CD14-positive monocyte (primary cell): Measurements from ENCODE around the gene LZTR1. TPM values are rescaled to one million over a fixed set of nuclear protein-coding genes. Genes with fewer than 3 reads are reported as not detected.

Experiments used
- DNase-seq, 3 donors: peaks; one replicate each; pipeline ENCODE4 v3.0.0-alpha.2; 2011 to 2022
- H2AFZ ChIP-seq: 2 replicates; pipeline ENCODE4 v1.6.0; 2012; ENCODE audit warnings: mild to moderate bottlenecking, low read depth, low read length, inconsistent platforms; ENCODE audit not compliant: insufficient read depth, poor library complexity, severe bottlenecking
- H3K27ac ChIP-seq, 2 donors: 1 replicate in 1 of 2; 2 replicates in 1 of 2; pipeline ENCODE4 v1.5.1; 2012 to 2013; ENCODE audit warnings: low read length in 2 of 2, control low read depth in 1 of 2, inconsistent platforms in 1 of 2, low read depth in 1 of 2, mild to moderate bottlenecking in 1 of 2
- H3K27me3 ChIP-seq, 2 donors: one replicate each; pipeline versions ENCODE4 v1.6.0 to v1.6.1; 2011 to 2013; ENCODE audit warnings: low read length in 2 of 2; ENCODE audit not compliant: control insufficient read depth in 2 of 2, insufficient read depth in 2 of 2
- H3K36me3 ChIP-seq, 2 donors: replicated peaks in 1 of 2; 1 replicate in 1 of 2; 2 replicates in 1 of 2; pipeline versions ENCODE4 v1.5.1 to v1.6.1; 2012 to 2013; ENCODE audit warnings: low read length in 2 of 2, control low read depth in 1 of 2, inconsistent platforms in 1 of 2, mild to moderate bottlenecking in 1 of 2; ENCODE audit not compliant: insufficient read depth in 2 of 2, control insufficient read depth in 1 of 2
- H3K4me1 ChIP-seq, 2 donors: 1 replicate in 1 of 2; 2 replicates in 1 of 2; pipeline versions ENCODE4 v1.5.1 to v1.6.1; 2012 to 2013; ENCODE audit warnings: low read length in 2 of 2, control low read depth in 1 of 2, inconsistent platforms in 1 of 2, mild to moderate bottlenecking in 1 of 2, moderate library complexity in 1 of 2; ENCODE audit not compliant: insufficient read depth in 2 of 2, control insufficient read depth in 1 of 2
- H3K4me2 ChIP-seq: replicated peaks from 2 replicates; pipeline ENCODE3; 2012; ENCODE audit warnings: low read length, moderate library complexity, mild to moderate bottlenecking; ENCODE audit not compliant: poor library complexity, severe bottlenecking; ENCODE audit errors: extremely low read depth
- H3K4me3 ChIP-seq, 3 experiments: fragments of 200-600 bp in 1 of 3; sonication (generic) in 1 of 3; replicated peaks in 1 of 3; 1 replicate in 2 of 3; 2 replicates in 1 of 3; pipeline ENCODE4 v1.5.1; 2011 to 2013; ENCODE audit warnings: low read length in 3 of 3, mild to moderate bottlenecking in 3 of 3, control low read depth in 2 of 3, low read depth in 2 of 3, inconsistent platforms in 1 of 3, moderate library complexity in 1 of 3
- H3K79me2 ChIP-seq: 2 replicates; pipeline ENCODE4 v1.6.0; 2012; ENCODE audit warnings: mild to moderate bottlenecking, control low read depth, inconsistent platforms, low read length, moderate library complexity; ENCODE audit not compliant: insufficient read depth
- H3K9ac ChIP-seq: 2 replicates; pipeline ENCODE4 v1.6.0; 2017; ENCODE audit warnings: low read length, mild to moderate bottlenecking; ENCODE audit not compliant: insufficient read depth, poor library complexity, severe bottlenecking
- H3K9me3 ChIP-seq, 2 donors: replicated peaks in 1 of 2; 1 replicate in 1 of 2; 2 replicates in 1 of 2; pipeline versions ENCODE4 v1.5.1 to v1.6.1; 2012 to 2013; ENCODE audit warnings: low read length in 2 of 2, control low read depth in 1 of 2; ENCODE audit not compliant: control insufficient read depth in 1 of 2, insufficient read depth in 1 of 2
- H4K20me1 ChIP-seq: 2 replicates; pipeline ENCODE4 v1.6.0; 2012; ENCODE audit warnings: mild to moderate bottlenecking, low read length, control low read depth, moderate library complexity; ENCODE audit not compliant: insufficient read depth
- H3K27ac Mint-ChIP-seq, 7 donors: one replicate each; pipeline ENCODE4 v1.8.0; 2020; ENCODE audit warnings: mild to moderate bottlenecking in 7 of 7, mixed read lengths in 7 of 7, moderate library complexity in 6 of 7, inconsistent platforms in 2 of 7
- H3K27me3 Mint-ChIP-seq, 3 donors: one replicate each; pipeline ENCODE4 v1.8.0; 2021 to 2022; ENCODE audit warnings: low read depth in 3 of 3, mild to moderate bottlenecking in 3 of 3, mixed read lengths in 3 of 3, moderate library complexity in 3 of 3, inconsistent platforms in 1 of 3
- H3K36me3 Mint-ChIP-seq, 2 donors: one replicate each; pipeline ENCODE4 v1.8.0; 2020; ENCODE audit warnings: mixed read lengths in 2 of 2, inconsistent platforms in 1 of 2, mild to moderate bottlenecking in 1 of 2
- H3K4me1 Mint-ChIP-seq: one replicate; pipeline ENCODE4 v1.8.0; 2020; ENCODE audit warnings: mild to moderate bottlenecking, mixed read lengths
- H3K4me3 Mint-ChIP-seq, 2 donors: one replicate each; pipeline ENCODE4 v1.8.0; 2020; ENCODE audit warnings: mild to moderate bottlenecking in 2 of 2, mixed read lengths in 2 of 2, moderate library complexity in 1 of 2
- H3K9me3 Mint-ChIP-seq, 7 donors: one replicate each; pipeline ENCODE4 v1.8.0; 2020 to 2022; ENCODE audit warnings: mixed read lengths in 7 of 7, mild to moderate bottlenecking in 6 of 7, moderate library complexity in 6 of 7, inconsistent platforms in 2 of 7
- CTCF ChIP-seq: fragments of 200-600 bp; IDR thresholded peaks from one replicate; pipeline ENCODE4 v1.8.0; 2022; ENCODE audit warnings: antibody characterized with exemption, mild to moderate bottlenecking
- WGBS: methylation state at CpG from one replicate; pipeline ENCODE4 v1.1.5; 2013; ENCODE audit warnings: missing lambda C conversion rate; ENCODE audit not compliant: insufficient coverage; 5-methylcytosine and 5-hydroxymethylcytosine counted together
- intact Hi-C, 2 donors: fragments of 100-400 bp; cut with micrococcal nuclease; formaldehyde crosslinking; loops; one replicate each; pipeline versions ENCODE4 v1.15.0 to v1.15.1; 2023
- polyA plus RNA-seq, 3 donors: library from polyadenylated mRNA; depleted of rRNA in 1 of 3; unstranded in 2 of 3; stranded (reverse) in 1 of 3; fragments of 300-500 nt in 2 of 3; fragments of >200 nt in 1 of 3; fragmentation: Illumina TruSeq in 2 of 3; gene quantifications; 1 replicate in 2 of 3; 2 replicates in 1 of 3; pipeline ENCODE4 v1.2.3, GENCODE V29; 2012 to 2021

Gene LZTR1
- polyA plus RNA-seq, 3 donors, result 7.1 to 63.3 (median 11.5) TPM

DNA sequence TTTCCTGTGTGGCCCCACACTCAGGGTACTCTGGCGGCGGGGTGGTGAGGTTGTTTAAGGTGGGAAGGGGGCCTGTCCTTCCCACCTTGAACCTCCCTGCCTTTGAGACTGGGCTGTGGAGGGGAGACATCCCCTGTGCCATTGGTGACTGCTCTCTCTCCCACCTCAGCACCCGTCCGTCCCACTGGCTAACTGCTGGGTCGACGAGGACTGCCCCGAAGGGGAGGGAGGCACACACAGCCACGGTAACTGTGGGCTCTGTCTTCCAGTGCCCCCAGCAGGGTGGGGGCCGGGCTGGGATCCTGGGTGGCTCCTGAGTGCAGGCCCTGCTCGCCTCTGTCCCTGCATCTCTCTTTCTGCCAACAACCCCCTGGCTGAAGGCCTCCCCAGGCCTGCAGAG lies 40.4 kb downstream of the LZTR1 start:
- no peak overlapping the region for H3K4me3 Mint-ChIP-seq
- no peak overlapping the region for H3K9ac ChIP-seq
- H3K27me3 ChIP-seq, result no peaks in the 10 kb centered on the region
- no peak overlapping the region for H3K4me2 ChIP-seq
- no peak overlapping the region for H3K4me3 ChIP-seq
- peaks cover 0 to 3% (median 0%) of the 10 kb centered on the region in 7 donors for H3K9me3 Mint-ChIP-seq
- H3K4me1 Mint-ChIP-seq, result no peaks in the 10 kb centered on the region
- no peaks in the 10 kb centered on the region for H3K36me3 Mint-ChIP-seq
- no peaks in the 10 kb centered on the region for H3K9me3 ChIP-seq
- H3K36me3 ChIP-seq, result no peaks in the 10 kb centered on the region
- H3K27me3 Mint-ChIP-seq, result peaks cover 5 to 9% (median 8%) of the 10 kb centered on the region in 3 donors
- intact Hi-C loops, result loop anchor here in 1 of 2 donors (10.0 kb wide), 1 partner anchor 58 kb away; the partner anchor contains the start of gene AIFM3
- H3K27ac ChIP-seq, result no peak overlapping the region
- no peaks in the 10 kb centered on the region for H3K79me2 ChIP-seq
- no peaks in the 10 kb centered on the region for H3K4me1 ChIP-seq
- no peaks in the 10 kb centered on the region for H4K20me1 ChIP-seq
- H2AFZ ChIP-seq, result no peak overlapping the region
- H3K27ac Mint-ChIP-seq, result no peak overlapping the region
- DNase-seq, result no peak
- no peak for TF ChIP-seq CTCF
- WGBS, result 86% methylated on average over 3 of the region's 10 CpGs

DNA sequence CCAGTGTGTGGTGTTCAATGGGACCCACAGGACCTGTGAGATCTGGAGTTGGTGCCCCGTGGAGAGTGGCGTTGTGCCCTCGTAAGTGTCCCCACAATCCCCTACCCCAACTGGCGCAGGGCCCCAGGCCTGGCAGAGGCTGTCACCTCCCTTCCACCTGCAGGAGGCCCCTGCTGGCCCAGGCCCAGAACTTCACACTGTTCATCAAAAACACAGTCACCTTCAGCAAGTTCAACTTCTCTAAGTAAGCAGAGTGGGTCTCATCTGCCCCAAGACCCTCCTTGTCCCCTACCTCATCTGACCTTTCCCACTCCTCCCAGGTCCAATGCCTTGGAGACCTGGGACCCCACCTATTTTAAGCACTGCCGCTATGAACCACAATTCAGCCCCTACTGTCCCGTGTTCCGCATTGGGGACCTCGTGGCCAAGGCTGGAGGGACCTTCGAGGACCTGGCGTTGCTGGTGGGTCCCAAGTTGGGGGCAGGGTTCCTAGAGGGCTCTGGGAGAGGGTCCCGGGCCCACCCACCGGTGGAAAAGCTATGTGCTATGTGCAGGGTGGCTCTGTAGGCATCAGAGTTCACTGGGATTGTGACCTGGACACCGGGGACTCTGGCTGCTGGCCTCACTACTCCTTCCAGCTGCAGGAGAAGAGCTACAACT lies 41.0 kb downstream of the LZTR1 start:
- TF ChIP-seq CTCF, result no peak
- Mint-ChIP-seq H3K4me3 (no peak overlapping the region), H3K36me3 (no peaks in the 10 kb centered on the region), H3K27ac (peak overlapping the region in 1 of 7 donors; percentile 50), H3K27me3 (peaks cover 5 to 9% (median 8%) of the 10 kb centered on the region in 3 donors), H3K9me3 (peaks cover 0 to 3% (median 0%) of the 10 kb centered on the region in 7 donors), H3K4me1 (no peaks in the 10 kb centered on the region)
- DNase-seq, result no peak
- H3K27me3 ChIP-seq, result no peaks in the 10 kb centered on the region
- 91% methylated on average over 11 of the region's 13 CpGs for WGBS
- H3K9me3 ChIP-seq, result no peaks in the 10 kb centered on the region
- H2AFZ ChIP-seq, result no peak overlapping the region
- H3K4me2 ChIP-seq, result no peak overlapping the region
- H3K4me1 ChIP-seq, result no peaks in the 10 kb centered on the region
- peak overlapping the region; percentile 1 for H3K9ac ChIP-seq
- no peaks in the 10 kb centered on the region for H4K20me1 ChIP-seq
- H3K4me3 ChIP-seq, result no peak overlapping the region
- intact Hi-C loops, result loop anchor here in 1 of 2 donors (10.0 kb wide), 1 partner anchor 58 kb away; the partner anchor contains the start of gene AIFM3
- H3K27ac ChIP-seq, result no peak overlapping the region
- H3K36me3 ChIP-seq, result no peaks in the 10 kb centered on the region
- H3K79me2 ChIP-seq, result no peaks in the 10 kb centered on the region
